HG02943 (cell line): Measurements from ENCODE around the gene LGR5.
"Not testable (repeated sequence)": the region's sequence is repeated elsewhere in the genome, so short reads cannot be mapped to it uniquely, and the experiment has no call there.

Experiments
- ATAC-seq: cut with Tn5 transposase; IDR thresholded peaks from one replicate; pipeline ENCODE4 v1.9.1; 2021; ENCODE audit warnings: mild to moderate bottlenecking, low read depth, moderate library complexity; ENCODE audit not compliant: unreplicated experiment

LGR5 gene

GRCh38 chr12:71541583-71541982 lies 102.0 kb downstream of the LGR5 start:
- no peak for ATAC-seq

- ATAC-seq, result no peak
These were observed 106.8 kb downstream of the LGR5 start for GRCh38 chr12:71546322-71546861.

- no peak for ATAC-seq
These were observed 109.3 kb downstream of the LGR5 start for GRCh38 chr12:71548893-71549292.

DNA sequence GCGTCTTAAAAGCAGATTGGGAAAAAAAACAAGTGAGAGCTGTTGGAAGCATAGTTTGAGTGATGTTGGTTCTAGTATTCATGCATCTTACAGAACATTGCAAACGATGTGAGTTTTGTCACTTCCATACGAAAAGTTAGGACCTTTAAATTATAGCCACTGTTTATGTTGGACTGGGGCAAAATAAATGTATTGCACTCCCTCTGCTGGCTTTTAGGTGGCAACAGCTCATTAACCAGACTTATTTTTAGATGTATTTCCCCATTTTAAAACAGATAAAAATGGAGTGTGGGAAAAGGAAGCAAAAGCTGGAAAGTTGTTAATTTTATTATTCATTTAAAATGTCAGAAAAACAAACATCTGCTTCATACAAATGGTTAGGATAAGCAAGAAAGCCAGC lies 111.9 kb downstream of the LGR5 start:
- ATAC-seq, result no peak

- ATAC-seq, result no peak
These were observed 113.3 kb downstream of the LGR5 start for GRCh38 chr12:71552728-71553501.

GRCh38 chr12:71555191-71555590 lies 115.6 kb downstream of the LGR5 start:
- ATAC-seq, result no peak

DNA sequence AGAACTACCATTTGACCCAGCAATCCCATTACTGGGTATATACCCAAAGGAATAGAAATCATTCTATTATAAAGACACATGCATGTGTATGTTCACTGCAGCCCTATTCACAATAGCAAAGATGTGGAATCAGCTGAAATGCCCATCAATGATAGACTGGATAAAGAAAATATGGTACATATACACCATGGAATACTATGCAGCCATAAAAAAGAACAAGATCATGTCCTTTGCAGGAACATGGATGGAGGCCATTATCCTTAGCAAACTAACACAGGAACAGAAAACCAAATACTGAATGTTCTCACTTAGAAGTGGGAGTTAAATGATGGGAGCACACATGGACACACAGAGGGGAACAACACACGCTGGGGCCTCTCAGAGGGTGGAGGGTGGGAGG lies 116.2 kb downstream of the LGR5 start:
- not testable (repeated sequence) for ATAC-seq

DNA sequence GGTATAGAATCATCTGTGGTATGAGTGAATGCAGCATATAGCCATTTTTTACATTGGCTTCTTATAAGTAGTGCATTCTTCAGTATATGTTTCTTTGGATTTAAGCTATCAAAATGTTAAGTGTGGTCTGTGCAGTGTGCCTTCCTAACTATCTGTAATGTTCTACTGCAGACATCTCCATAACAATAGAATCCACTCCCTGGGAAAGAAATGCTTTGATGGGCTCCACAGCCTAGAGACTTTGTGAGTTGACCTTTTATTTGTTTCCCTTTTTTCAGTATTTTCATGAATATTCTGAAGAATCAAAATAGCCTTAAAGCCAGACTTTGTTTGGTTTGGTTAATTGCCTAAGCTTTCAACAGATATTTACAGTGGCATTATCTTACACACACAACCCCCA lies 116.8 kb downstream of the LGR5 start:
- ATAC-seq, result no peak

- ATAC-seq, result no peak
These were observed 117.3 kb downstream of the LGR5 start for GRCh38 chr12:71556875-71557274.

DNA sequence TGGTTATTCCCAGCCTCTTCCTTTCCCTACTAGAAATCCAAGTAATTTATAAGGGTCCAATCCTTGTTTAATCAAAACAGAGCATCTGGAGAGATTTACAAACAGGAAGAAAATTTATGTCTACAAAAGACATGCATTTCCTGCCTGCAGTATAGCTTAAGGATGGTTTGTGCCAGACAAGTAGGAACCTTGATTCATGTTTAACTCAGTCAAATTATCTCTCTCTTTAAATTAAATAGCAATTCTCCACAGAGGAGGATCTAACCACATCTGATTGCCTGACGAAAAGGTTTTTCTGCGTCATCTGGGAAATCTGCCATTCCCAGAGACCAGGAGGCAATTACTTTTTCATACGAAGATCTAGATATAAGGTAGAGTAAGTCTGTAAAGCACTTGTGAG lies 118.8 kb downstream of the LGR5 start:
- ATAC-seq, result no peak

GRCh38 chr12:71562676-71563595 lies 123.3 kb downstream of the LGR5 start:
- no peak for ATAC-seq

- no peak for ATAC-seq
These were observed 125.9 kb downstream of the LGR5 start for GRCh38 chr12:71565535-71565934.

DNA sequence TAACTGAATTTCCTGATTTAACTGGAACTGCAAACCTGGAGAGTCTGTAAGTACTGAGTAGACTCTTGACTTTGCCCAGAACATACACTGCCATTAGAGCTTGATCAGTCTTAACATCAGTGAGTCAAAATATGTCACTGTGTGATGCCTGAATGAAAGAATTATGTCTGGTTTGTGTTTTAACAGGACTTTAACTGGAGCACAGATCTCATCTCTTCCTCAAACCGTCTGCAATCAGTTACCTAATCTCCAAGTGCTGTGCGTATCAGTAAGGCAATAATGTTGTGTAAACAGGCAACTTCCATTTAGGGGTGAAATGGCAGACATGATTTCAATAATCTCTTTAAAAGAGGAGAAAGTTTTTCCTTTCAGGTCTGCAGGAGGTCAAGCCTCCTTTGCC lies 127.1 kb downstream of the LGR5 start:
- ATAC-seq, result no peak

GRCh38 chr12:71567537-71567936 lies 127.9 kb downstream of the LGR5 start:
- no peak for ATAC-seq

DNA sequence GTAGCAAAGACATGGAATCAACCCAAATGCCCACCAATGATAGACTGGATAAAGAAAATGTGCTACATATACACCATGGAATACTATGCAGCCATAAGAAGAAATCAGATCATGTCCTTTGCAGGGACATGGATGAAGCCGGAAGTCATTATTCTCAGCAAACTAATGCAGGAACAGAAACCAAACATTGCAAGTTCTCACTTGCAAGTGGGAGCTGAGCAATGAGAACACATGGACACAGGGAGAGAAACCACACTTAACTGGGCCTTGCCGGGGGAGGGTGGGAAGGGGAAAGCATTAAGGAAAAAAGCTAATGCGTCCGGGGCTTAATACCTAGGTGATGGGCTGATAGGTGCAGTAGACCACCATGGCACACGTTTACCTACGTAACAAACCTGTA lies 130.3 kb downstream of the LGR5 start:
- not testable (repeated sequence) for ATAC-seq

DNA sequence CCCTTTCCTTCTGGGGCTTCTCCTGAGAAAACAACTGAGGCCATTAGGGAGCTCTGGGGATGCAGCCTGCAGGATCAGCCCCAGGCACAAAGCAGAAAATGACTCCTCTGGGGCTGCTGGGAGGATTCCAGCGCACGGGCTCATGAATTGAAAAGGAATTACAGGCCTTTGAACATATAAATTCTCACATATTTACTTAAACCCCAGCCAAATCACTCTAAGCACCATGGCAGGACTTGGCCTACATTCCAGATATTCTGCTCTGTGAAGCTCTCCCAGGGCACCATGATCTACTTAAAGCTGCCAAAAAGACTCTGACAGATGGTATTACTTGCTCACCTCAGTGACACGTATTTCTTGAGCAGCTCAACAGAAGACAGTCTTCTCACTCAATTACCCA lies 136.9 kb downstream of the LGR5 start:
- no peak for ATAC-seq

DNA sequence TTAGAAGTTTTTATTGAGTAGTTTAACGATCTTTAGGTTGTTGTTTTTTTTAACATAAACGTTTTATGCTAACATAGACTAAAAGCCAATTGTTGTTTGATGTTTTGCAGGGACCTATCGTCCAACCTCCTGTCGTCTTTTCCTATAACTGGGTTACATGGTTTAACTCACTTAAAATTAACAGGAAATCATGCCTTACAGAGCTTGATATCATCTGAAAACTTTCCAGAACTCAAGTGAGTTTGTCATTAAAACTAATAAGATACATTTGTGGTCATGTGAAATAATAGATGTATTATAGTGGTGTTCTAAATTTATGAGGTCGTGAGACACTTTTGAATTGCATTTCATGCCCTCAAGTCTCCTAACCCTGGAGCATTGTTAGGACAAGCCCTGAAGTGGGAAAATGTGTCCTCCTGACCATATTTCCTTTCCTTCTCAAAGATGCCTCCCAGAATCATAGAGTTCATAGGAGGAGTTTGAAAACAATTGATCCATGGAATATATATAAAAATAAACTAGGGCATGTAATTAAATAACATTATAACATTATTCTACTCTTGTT lies 139.2 kb downstream of the LGR5 start:
- ATAC-seq, result no peak

GRCh38 chr12:71581206-71581605 lies 141.6 kb downstream of the LGR5 start:
- ATAC-seq, result no peak

DNA sequence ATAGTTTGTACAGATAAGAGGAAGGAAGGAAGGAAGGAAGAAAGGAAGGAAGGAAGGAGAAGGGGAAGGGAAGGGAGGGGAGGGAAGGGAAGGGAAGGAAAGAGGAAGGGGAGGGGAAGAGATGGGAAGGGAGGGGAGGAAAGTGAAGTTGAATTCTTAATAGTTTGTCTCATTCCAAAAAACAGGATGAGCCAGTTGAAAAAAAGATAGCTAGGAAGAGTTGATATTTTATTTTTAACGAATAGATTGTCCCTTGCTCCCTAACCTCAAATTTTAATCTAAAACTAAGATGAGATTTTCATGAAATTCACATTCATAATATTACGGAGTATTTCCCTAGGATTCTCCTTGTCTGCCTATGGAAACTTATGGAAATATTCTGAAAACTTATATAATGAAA lies 143.3 kb downstream of the LGR5 start:
- ATAC-seq, result no peak

GRCh38 chr12:71584356-71584755 lies 144.8 kb downstream of the LGR5 start:
- no peak for ATAC-seq

DNA sequence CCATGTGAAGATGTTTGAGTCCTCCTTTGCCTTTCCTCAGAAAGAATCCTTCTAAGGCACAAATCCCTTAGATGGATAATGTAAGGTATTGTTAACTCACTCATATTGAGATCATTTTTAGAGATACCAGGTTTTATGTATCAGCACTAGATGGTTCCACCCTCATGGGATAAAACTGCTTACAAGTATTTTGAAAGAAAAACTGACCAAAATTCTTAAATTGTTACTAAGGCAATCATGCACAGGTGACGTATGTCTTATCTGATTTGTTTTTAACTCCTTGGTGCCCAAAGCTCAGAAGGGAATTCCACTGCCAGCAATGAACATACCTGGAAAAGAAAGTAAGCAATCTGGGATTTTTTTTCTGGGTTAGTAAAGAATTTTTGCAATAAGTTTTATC lies 145.6 kb downstream of the LGR5 start:
- no peak for ATAC-seq
